GM12878 (cell line): ENCODE data around the gene CTXND1. TPM values are rescaled to one million over a fixed set of nuclear protein-coding genes. Genes with fewer than 3 reads are reported as not detected.

Source experiments
- ATAC-seq: fragments of 200-7000 bp; cut with Tn5 transposase; 3 replicates; pipeline ENCODE4 v1.9.1; 2020; ENCODE audit warnings: mild to moderate bottlenecking, moderate library complexity
- BruUV-seq: library from RNA; stranded (reverse); fragments of 400-500 nt; replicated peaks from 2 replicates; lab custom pipeline; 2021; lab: Mats Ljungman, UMichigan
- CTCF ChIA-PET: fragments of 300-600 bp; sonication (Branson Sonifier 250); formaldehyde crosslinking; extraction: SDS; loops from one replicate; lab custom pipeline; 2021; ENCODE audit warnings: inconsistent platforms; lab: Yijun Ruan, JAX
- POLR2A ChIA-PET: fragments of 350-600 bp; formaldehyde crosslinking; extraction: SDS; loops from one replicate; lab custom pipeline; 2021; ENCODE audit warnings: inconsistent platforms; lab: Charles Lee
- RAD21 ChIA-PET: fragments of 300-600 bp; sonication (Branson Sonifier 250); formaldehyde crosslinking; loops from one replicate; lab custom pipeline; 2023; ENCODE audit warnings: antibody characterized with exemption; ENCODE audit not compliant: unreplicated experiment; lab: Charles Lee
- SMC1A ChIA-PET: fragments of 300-600 bp; sonication (Branson Sonifier 250); formaldehyde crosslinking; loops from one replicate; lab custom pipeline; 2023; ENCODE audit not compliant: unreplicated experiment, uncharacterized antibody; lab: Charles Lee
- DNase-seq: peaks from one replicate; pipeline ENCODE4 v3.0.0-alpha.2; 2011; ENCODE audit warnings: low read depth, low spot score
- FAIRE-seq: peaks from 3 replicates; lab custom pipeline; 2011; peaks lifted over from hg19 to GRCh38; lab: Jason Lieb, UNC
- H2AFZ ChIP-seq: 2 replicates; pipeline ENCODE4 v1.6.0; 2011; ENCODE audit warnings: low read depth, low read length, control low read depth; ENCODE audit not compliant: control insufficient read depth
- H3K27ac ChIP-seq: 2 replicates; pipeline ENCODE4 v1.5.1; 2011; ENCODE audit warnings: control low read depth; ENCODE audit not compliant: control insufficient read depth, insufficient read depth
- H3K27me3 ChIP-seq, 2 experiments: replicated peaks in 1 of 2; 2 replicates each; pipeline versions ENCODE4 v1.6.0 to v1.6.1; 2011; ENCODE audit warnings: low read length in 1 of 2; ENCODE audit not compliant: control insufficient read depth in 2 of 2, insufficient read depth in 2 of 2
- H3K36me3 ChIP-seq, 2 experiments: 2 replicates each; pipeline ENCODE4 v1.5.1; 2011; ENCODE audit warnings: low read length in 1 of 2; ENCODE audit not compliant: control insufficient read depth in 2 of 2, insufficient read depth in 2 of 2
- H3K4me1 ChIP-seq: 2 replicates; pipeline ENCODE4 v1.6.1; 2011; ENCODE audit warnings: mild to moderate bottlenecking, low read length, moderate library complexity, mixed read lengths; ENCODE audit not compliant: control insufficient read depth, insufficient read depth
- H3K4me2 ChIP-seq: 2 replicates; pipeline ENCODE4 v1.6.0; 2011; ENCODE audit warnings: control low read depth; ENCODE audit not compliant: control insufficient read depth, insufficient read depth
- H3K4me3 ChIP-seq: fragments of 200-600 bp; sonication (generic); 2 replicates; pipeline ENCODE4 v1.5.1; 2016
- H3K79me2 ChIP-seq: 2 replicates; pipeline ENCODE4 v1.6.0; 2011; ENCODE audit warnings: low read length; ENCODE audit not compliant: control insufficient read depth, insufficient read depth
- H3K9ac ChIP-seq: 2 replicates; pipeline ENCODE4 v1.8.0; 2011; ENCODE audit warnings: low read length, control low read depth, mixed read lengths; ENCODE audit not compliant: control insufficient read depth, insufficient read depth
- H3K9me3 ChIP-seq: replicated peaks from 3 replicates; pipeline ENCODE4 v1.5.1; 2011; ENCODE audit warnings: mild to moderate bottlenecking, low read length; ENCODE audit not compliant: control insufficient read depth, insufficient read depth
- H4K20me1 ChIP-seq: 2 replicates; pipeline ENCODE4 v1.6.0; 2011; ENCODE audit not compliant: control insufficient read depth, insufficient read depth
- CREB1 ChIP-seq: IDR thresholded peaks from 2 replicates; pipeline ENCODE4 v1.6.1; 2012; ENCODE audit warnings: low read depth, mild to moderate bottlenecking, inconsistent platforms
- E2F4 ChIP-seq: IDR thresholded peaks from 2 replicates; pipeline ENCODE4 v1.6.1; 2012; ENCODE audit warnings: low read depth, low read length, improper control_type of control experiment
- HSF1 ChIP-seq: fragments of 150-350 bp; IDR thresholded peaks from 2 replicates; pipeline ENCODE4 v1.6.1; 2014; ENCODE audit warnings: mild to moderate bottlenecking, low read depth, low read length
- MAX ChIP-seq: IDR thresholded peaks from 2 replicates; pipeline ENCODE4 v1.6.1; 2012; ENCODE audit warnings: low read depth, low read length, improper control_type of control experiment
- MTA3 ChIP-seq: IDR thresholded peaks from 2 replicates; pipeline ENCODE4 v1.6.1; 2012; ENCODE audit warnings: low read length, inconsistent platforms, borderline replicate concordance
- MYB ChIP-seq: fragments of 150-350 bp; IDR thresholded peaks from 2 replicates; pipeline ENCODE4 v1.6.1; 2014; ENCODE audit warnings: mild to moderate bottlenecking, low read depth, low read length, borderline replicate concordance
- NKRF ChIP-seq: fragments of 450-650 bp; conservative IDR thresholded peaks from 2 replicates; pipeline ENCODE4 v1.6.1; 2017; ENCODE audit warnings: mild to moderate bottlenecking, moderate library complexity
- POLR2AphosphoS2 ChIP-seq: IDR thresholded peaks from 2 replicates; pipeline ENCODE4 v1.6.1; 2011; ENCODE audit warnings: low read depth, mild to moderate bottlenecking, low read length, improper control_type of control experiment, moderate library complexity
- RBBP5 ChIP-seq: fragments of 200-600 bp; sonication (generic); conservative IDR thresholded peaks from 2 replicates; pipeline ENCODE4 v1.6.1; 2016
- SMAD5 ChIP-seq: IDR thresholded peaks from 2 replicates; pipeline ENCODE4 v1.6.1; 2016; ENCODE audit warnings: antibody characterized with exemption, low read depth
- SMARCA5 ChIP-seq: fragments of 450-650 bp; IDR thresholded peaks from 2 replicates; pipeline ENCODE4 v1.6.1; 2017; ENCODE audit warnings: mild to moderate bottlenecking
- ZBTB11 ChIP-seq: fragments of 450-650 bp; formaldehyde crosslinking; IDR thresholded peaks from 2 replicates; pipeline ENCODE4 v1.5.0; 2022; ENCODE audit warnings: mild to moderate bottlenecking, missing genetic modification characterization
- WGBS: methylation state at CpG from one replicate; pipeline ENCODE4 v1.1.6; 2016; ENCODE audit warnings: low lambda C conversion rate; ENCODE audit not compliant: insufficient replicate concordance, insufficient coverage; ENCODE audit errors: missing lambda C conversion rate; 5-methylcytosine and 5-hydroxymethylcytosine counted together
- in situ Hi-C: fragments of 300-500 bp; cut with MboI; formaldehyde crosslinking; loops from 9 replicates; pipeline ENCODE4 v1.14.3; 2018; ENCODE audit warnings: mixed read lengths
- intact Hi-C: fragments of 100-400 bp; cut with micrococcal nuclease; formaldehyde crosslinking; loops from one replicate; pipeline ENCODE4 v1.14.2; 2022; ENCODE audit not compliant: unreplicated experiment
- polyA plus RNA-seq, 11 experiments: library from polyadenylated mRNA; depleted of rRNA in 4 of 11; unstranded in 6 of 11; stranded (reverse) in 5 of 11; fragments of >200 nt; fragmentation: Nextera tagmentation in 4 of 11; fragmentation: Illumina TruSeq in 1 of 11; extraction: Ambion mirVana in 4 of 11; extraction: Trizol in 1 of 11; gene quantifications; 1 replicate in 1 of 11; 2 replicates in 10 of 11; pipeline versions ENCODE4 v1.2.1 to v1.2.3, GENCODE V29; 2011 to 2016; ENCODE audit warnings: inconsistent platforms in 2 of 11, missing spikeins in 2 of 11, low read depth in 1 of 11
- total RNA-seq, 4 experiments: library from RNA; depleted of rRNA in 3 of 4; stranded (reverse); fragments of >200 nt in 3 of 4; fragmentation: Illumina TruSeq in 1 of 4; extraction: Trizol in 1 of 4; gene quantifications; 2 replicates each; pipeline versions ENCODE4 v1.2.1 to v1.2.3, GENCODE V29; 2013 to 2021

Gene CTXND1
- total and polyA plus RNA-seq, 10 of the 15 experiments (the other 5 are each of a cell fraction or from before 2014, with no cell fraction given) = under 0.01 to 0.03 (median 0.02) TPM; not detected in 7

- H3K9ac ChIP-seq = no peak overlapping the region
- TF ChIP-seq ZBTB11 (no peak), MTA3 (no peak), POLR2AphosphoS2 (no peak), SMARCA5 (no peak), MAX (no peak), CREB1 (no peak), SMAD5 (no peak), NKRF (no peak), MYB (no peak), E2F4 (no peak), RBBP5 (no peak), HSF1 (no peak)
- RAD21 ChIA-PET = no interaction called here
- BruUV-seq = no TSS peak
- H4K20me1 ChIP-seq = no peaks in the 10 kb centered on the region
- H3K4me1 ChIP-seq = no peaks in the 10 kb centered on the region
- no peak for DNase-seq
- H3K9me3 ChIP-seq = no peaks in the 10 kb centered on the region
- 13% methylated on average over 1 of the region's 1 CpG for WGBS
- CTCF ChIA-PET = interaction anchor here (1.3 kb wide), 1 partner anchor 8 kb away, joined by 5 read pairs; no protein-coding TSS in a partner anchor
- no peak overlapping the region for H3K27ac ChIP-seq
- intact Hi-C loops = no loop called here
- H3K27me3 ChIP-seq = 0 out of 4 replicates have a peak, but pooled peaks cover 0 to 2% of the 10 kb centered on the region in 2 experiments
- SMC1A ChIA-PET = interaction anchor here (0.8 kb wide), 1 partner anchor 145 kb away, joined by 3 read pairs; no protein-coding TSS in a partner anchor
- no peaks in the 10 kb centered on the region for H3K36me3 ChIP-seq
- H3K79me2 ChIP-seq = no peaks in the 10 kb centered on the region
- ATAC-seq = no peak
- POLR2A ChIA-PET = no interaction called here
- no peak for FAIRE-seq
- H3K4me3 ChIP-seq = no peak overlapping the region
- in situ Hi-C loops = no loop called here
- H2AFZ ChIP-seq = no peak overlapping the region
- H3K4me2 ChIP-seq = no peak overlapping the region
These were observed 18.5 kb upstream of the CTXND1 start for GRCh38 chr15:80270472-80270871.
